ENCODE measurements around the gene ACBD6. TPM values are rescaled to one million over a fixed set of nuclear protein-coding genes. Genes with fewer than 3 reads are reported as not detected.

The ACBD6 gene
- total RNA-seq, 5 donors from 2014 or later (not counting 1 experiment from before 2014, with no cell fraction given), result 44.3 to 58.5 (median 53.0) TPM

GRCh38 chr1:180299479-180300221 is 202.7 kb downstream of the ACBD6 start:
- H3K27me3 Mint-ChIP-seq, result no peaks in the 10 kb centered on the region
- no peaks in the 10 kb centered on the region for H3K36me3 ChIP-seq (ENCODE audit: control insufficient read depth in 2 of 2, extremely low read depth in 1 of 2, insufficient read depth in 1 of 2, low read length in 1 of 2)
- no peaks in the 10 kb centered on the region for H3K9me3 ChIP-seq
- H3K27me3 ChIP-seq (replicated peaks in 1 of 2; ENCODE audit: control insufficient read depth in 2 of 2, extremely low read depth in 1 of 2, insufficient read depth in 2 of 2, low read length in 1 of 2), result no peaks in the 10 kb centered on the region
- H3K4me1 ChIP-seq (ENCODE audit: control insufficient read depth in 1 of 2, extremely low read depth in 1 of 2, insufficient read depth in 2 of 2, low read length in 2 of 2), result no peaks in the 10 kb centered on the region
- ChIA-PET POLR2A (no interaction called here), CTCF (no interaction called here)
- WGBS (ENCODE audit: insufficient coverage), result 95% methylated on average over 4 of the region's 7 CpGs
- H3K4me3 Mint-ChIP-seq, result no peak overlapping the region
- H3K9me3 Mint-ChIP-seq, result no peaks in the 10 kb centered on the region
- peaks cover 28% of the 10 kb centered on the region for H3K36me3 Mint-ChIP-seq
- no peak overlapping the region for H3K27ac ChIP-seq (ENCODE audit: low read length)
- peaks cover 23 to 30% (median 25%) of the 10 kb centered on the region in 3 donors for H3K4me1 Mint-ChIP-seq
- ATAC-seq (replicated peaks in 1 of 4) (no peak), DNase-seq (no peak)
- H3K27ac Mint-ChIP-seq, result no peak overlapping the region
- no peak overlapping the region for H3K4me3 ChIP-seq (ENCODE audit: control insufficient read depth in 1 of 2, extremely low read depth in 1 of 2, low read length in 1 of 2)

- Mint-ChIP-seq H3K4me3 (no peak overlapping the region), H3K27ac (peak overlapping the region in 1 of 2 donors; percentile 5), H3K27me3 (no peaks in the 10 kb centered on the region), H3K9me3 (peaks cover 0 to 8% (median 2%) of the 10 kb centered on the region in 3 donors), H3K4me1 (peaks cover 23 to 32% (median 26%) of the 10 kb centered on the region in 3 donors), H3K36me3 (peaks cover 29% of the 10 kb centered on the region)
- WGBS (ENCODE audit: insufficient coverage), result no CpG with 5 or more reads among the region's 1 CpG
- ATAC-seq (replicated peaks in 1 of 4) (no peak), DNase-seq (no peak)
- CTCF ChIA-PET, result no interaction called here
- H3K4me1 ChIP-seq (ENCODE audit: control insufficient read depth in 1 of 2, extremely low read depth in 1 of 2, insufficient read depth in 2 of 2, low read length in 2 of 2), result no peaks in the 10 kb centered on the region
- POLR2A ChIA-PET, result no interaction called here
- H3K9me3 ChIP-seq, result no peaks in the 10 kb centered on the region
- H3K4me3 ChIP-seq (ENCODE audit: control insufficient read depth in 1 of 2, extremely low read depth in 1 of 2, low read length in 1 of 2), result no peak overlapping the region
- H3K27ac ChIP-seq (ENCODE audit: low read length), result no peak overlapping the region
- no peaks in the 10 kb centered on the region for H3K36me3 ChIP-seq (ENCODE audit: control insufficient read depth in 2 of 2, extremely low read depth in 1 of 2, insufficient read depth in 1 of 2, low read length in 1 of 2)
- no peaks in the 10 kb centered on the region for H3K27me3 ChIP-seq (replicated peaks in 1 of 2; ENCODE audit: control insufficient read depth in 2 of 2, extremely low read depth in 1 of 2, insufficient read depth in 2 of 2, low read length in 1 of 2)
Observed at GRCh38 chr1:180295999-180296398, 206.4 kb downstream of the ACBD6 start.

- no peak for DNase-seq
- Histone ChIP-seq H3K36me3 (ENCODE audit: control insufficient read depth in 2 of 2, extremely low read depth in 1 of 2, insufficient read depth in 1 of 2, low read length in 1 of 2) (no peaks in the 10 kb centered on the region), H3K4me3 (ENCODE audit: control insufficient read depth in 1 of 2, extremely low read depth in 1 of 2, low read length in 1 of 2) (no peak overlapping the region), H3K9me3 (no peaks in the 10 kb centered on the region), H3K4me1 (ENCODE audit: control insufficient read depth in 1 of 2, extremely low read depth in 1 of 2, insufficient read depth in 2 of 2, low read length in 2 of 2) (no peaks in the 10 kb centered on the region), H3K27me3 (replicated peaks in 1 of 2; ENCODE audit: control insufficient read depth in 2 of 2, extremely low read depth in 1 of 2, insufficient read depth in 2 of 2, low read length in 1 of 2) (no peaks in the 10 kb centered on the region), H3K27ac (ENCODE audit: low read length) (no peak overlapping the region)
- ChIA-PET CTCF (no interaction called here), POLR2A (no interaction called here)
- Mint-ChIP-seq H3K27ac (no peak overlapping the region), H3K4me3 (no peak overlapping the region), H3K27me3 (no peaks in the 10 kb centered on the region), H3K9me3 (peaks cover 0 to 8% (median 2%) of the 10 kb centered on the region in 3 donors), H3K36me3 (peaks cover 29% of the 10 kb centered on the region), H3K4me1 (peaks cover 36 to 45% (median 39%) of the 10 kb centered on the region in 3 donors)
- ATAC-seq (replicated peaks in 1 of 4), result no peak
- 83% methylated on average over 1 of the region's 2 CpGs for WGBS (ENCODE audit: insufficient coverage)
Observed at GRCh38 chr1:180294711-180295110, 207.7 kb downstream of the ACBD6 start.

GRCh38 chr1:180291004-180291403 is 211.4 kb downstream of the ACBD6 start:
- ATAC-seq (replicated peaks in 1 of 4), result no peak
- no peak overlapping the region for H3K27ac ChIP-seq (ENCODE audit: low read length)
- Mint-ChIP-seq H3K4me3 (no peak overlapping the region), H3K27me3 (no peaks in the 10 kb centered on the region), H3K4me1 (peaks cover 28 to 34% (median 31%) of the 10 kb centered on the region in 3 donors), H3K36me3 (peaks cover 26% of the 10 kb centered on the region), H3K27ac (peak overlapping the region; percentile 3 to 26), H3K9me3 (peaks cover 0 to 8% (median 2%) of the 10 kb centered on the region in 3 donors)
- peaks cover 0 to 7% of the 10 kb centered on the region in 2 experiments for H3K4me1 ChIP-seq (ENCODE audit: control insufficient read depth in 1 of 2, extremely low read depth in 1 of 2, insufficient read depth in 2 of 2, low read length in 2 of 2)
- H3K36me3 ChIP-seq (ENCODE audit: control insufficient read depth in 2 of 2, extremely low read depth in 1 of 2, insufficient read depth in 1 of 2, low read length in 1 of 2), result peaks cover 0 to 3% of the 10 kb centered on the region in 2 donors
- H3K27me3 ChIP-seq (replicated peaks in 1 of 2; ENCODE audit: control insufficient read depth in 2 of 2, extremely low read depth in 1 of 2, insufficient read depth in 2 of 2, low read length in 1 of 2), result no peaks in the 10 kb centered on the region
- DNase-seq, result no peak
- POLR2A ChIA-PET, result no interaction called here
- WGBS (ENCODE audit: insufficient coverage), result no CpG with 5 or more reads among the region's 1 CpG
- H3K4me3 ChIP-seq (ENCODE audit: control insufficient read depth in 1 of 2, extremely low read depth in 1 of 2, low read length in 1 of 2), result no peak overlapping the region
- CTCF ChIA-PET, result no interaction called here
- no peaks in the 10 kb centered on the region for H3K9me3 ChIP-seq

GRCh38 chr1:180290265-180291001 is 211.9 kb downstream of the ACBD6 start:
- H3K4me1 ChIP-seq (ENCODE audit: control insufficient read depth in 1 of 2, extremely low read depth in 1 of 2, insufficient read depth in 2 of 2, low read length in 2 of 2), result peaks cover 0 to 7% of the 10 kb centered on the region in 2 experiments
- peaks cover 0 to 8% (median 2%) of the 10 kb centered on the region in 3 donors for H3K9me3 Mint-ChIP-seq
- peaks cover 23% of the 10 kb centered on the region for H3K36me3 Mint-ChIP-seq
- H3K4me3 Mint-ChIP-seq, result no peak overlapping the region
- H3K27ac Mint-ChIP-seq, result peak overlapping the region; percentile 3 to 26
- H3K27me3 ChIP-seq (replicated peaks in 1 of 2; ENCODE audit: control insufficient read depth in 2 of 2, extremely low read depth in 1 of 2, insufficient read depth in 2 of 2, low read length in 1 of 2), result no peaks in the 10 kb centered on the region
- DNase-seq (no peak), ATAC-seq (replicated peaks in 1 of 4) (no peak)
- H3K27ac ChIP-seq (ENCODE audit: low read length), result no peak overlapping the region
- WGBS (ENCODE audit: insufficient coverage), result 100% methylated on average over 3 of the region's 6 CpGs
- no peaks in the 10 kb centered on the region for H3K27me3 Mint-ChIP-seq
- peaks cover 0 to 3% of the 10 kb centered on the region in 2 donors for H3K36me3 ChIP-seq (ENCODE audit: control insufficient read depth in 2 of 2, extremely low read depth in 1 of 2, insufficient read depth in 1 of 2, low read length in 1 of 2)
- CTCF ChIA-PET, result no interaction called here
- POLR2A ChIA-PET, result no interaction called here
- no peaks in the 10 kb centered on the region for H3K9me3 ChIP-seq
- no peak overlapping the region for H3K4me3 ChIP-seq (ENCODE audit: control insufficient read depth in 1 of 2, extremely low read depth in 1 of 2, low read length in 1 of 2)
- H3K4me1 Mint-ChIP-seq, result peaks cover 24 to 32% (median 26%) of the 10 kb centered on the region in 3 donors

- peak overlapping the region in 1 of 3 donors; percentile 16 for H3K4me3 Mint-ChIP-seq
Observed at GRCh38 chr1:180288940-180289339, 213.4 kb downstream of the ACBD6 start.

More at GRCh38 chr1:180288940-180289339, 213.4 kb downstream of the ACBD6 start:
- Histone ChIP-seq H3K4me1 (ENCODE audit: control insufficient read depth in 1 of 2, extremely low read depth in 1 of 2, insufficient read depth in 2 of 2, low read length in 2 of 2) (peaks cover 0 to 7% of the 10 kb centered on the region in 2 experiments), H3K36me3 (ENCODE audit: control insufficient read depth in 2 of 2, extremely low read depth in 1 of 2, insufficient read depth in 1 of 2, low read length in 1 of 2) (peaks cover 0 to 3% of the 10 kb centered on the region in 2 donors), H3K9me3 (no peaks in the 10 kb centered on the region), H3K27me3 (replicated peaks in 1 of 2; ENCODE audit: control insufficient read depth in 2 of 2, extremely low read depth in 1 of 2, insufficient read depth in 2 of 2, low read length in 1 of 2) (no peaks in the 10 kb centered on the region), H3K27ac (ENCODE audit: low read length) (no peak overlapping the region), H3K4me3 (ENCODE audit: control insufficient read depth in 1 of 2, extremely low read depth in 1 of 2, low read length in 1 of 2) (no peak overlapping the region)
- POLR2A ChIA-PET, result no interaction called here
- no CpG with 5 or more reads among the region's 1 CpG for WGBS (ENCODE audit: insufficient coverage)
- CTCF ChIA-PET, result no interaction called here
- DNase-seq (no peak), ATAC-seq (replicated peaks in 1 of 4) (no peak)
- H3K27me3 Mint-ChIP-seq, result no peaks in the 10 kb centered on the region
- H3K9me3 Mint-ChIP-seq, result peaks cover 0 to 8% (median 2%) of the 10 kb centered on the region in 3 donors
- peaks cover 26% of the 10 kb centered on the region for H3K36me3 Mint-ChIP-seq
- H3K27ac Mint-ChIP-seq, result peak overlapping the region; percentile 3 to 29
- H3K4me1 Mint-ChIP-seq, result peaks cover 24 to 30% (median 26%) of the 10 kb centered on the region in 3 donors

All from T-cell (primary cell).